NCI-H446 treated with DMSO at 0.1 percent for 48 hours (cell line): ENCODE measurements around the gene ALDH1L2.
"Not testable (repeated sequence)": the region's sequence is repeated elsewhere in the genome, so short reads cannot be mapped to it uniquely, and the experiment has no call there.

Source experiments
- DNase-seq: peaks from one replicate; lab custom pipeline; 2025; lab: John Stamatoyannopoulos, UW

The ALDH1L2 gene

GRCh38 chr12:105084251-105085250 lies at the start of gene ALDH1L2:
Gene ALDH1L2, minus strand, starts transcription at chr12:105084458. Its CDS starts 22 bp downstream, at chr12:105084436.
- peak; percentile 50 for DNase-seq

- no peak for DNase-seq
These were observed 36.3 kb upstream of the ALDH1L2 start for GRCh38 chr12:105120551-105120950.

GRCh38 chr12:105116969-105117368 lies 32.7 kb upstream of the ALDH1L2 start:
- no peak for DNase-seq

GRCh38 chr12:105113094-105113493 lies 28.8 kb upstream of the ALDH1L2 start:
- no peak for DNase-seq

GRCh38 chr12:105110851-105111250 lies 26.6 kb upstream of the ALDH1L2 start:
- no peak for DNase-seq

GRCh38 chr12:105109465-105110212 lies 25.4 kb upstream of the ALDH1L2 start:
- no peak for DNase-seq

GRCh38 chr12:105107494-105108371 lies 23.5 kb upstream of the ALDH1L2 start, which contains the start of gene WASHC4:
Gene WASHC4, plus strand, starts transcription at chr12:105107731. Its CDS starts 70 bp downstream, at chr12:105107801.
- DNase-seq: peak; percentile 74

- DNase-seq: no peak
These were observed 22.9 kb upstream of the ALDH1L2 start for GRCh38 chr12:105107171-105107493.

GRCh38 chr12:105106621-105107020 lies 22.4 kb upstream of the ALDH1L2 start:
- DNase-seq: no peak

- DNase-seq: no peak
These were observed 20.5 kb upstream of the ALDH1L2 start for GRCh38 chr12:105104762-105105161.

- no peak for DNase-seq
These were observed 18.4 kb upstream of the ALDH1L2 start for GRCh38 chr12:105102673-105103072.

GRCh38 chr12:105100998-105101397 lies 16.7 kb upstream of the ALDH1L2 start:
- no peak for DNase-seq

GRCh38 chr12:105100207-105100985 lies 16.1 kb upstream of the ALDH1L2 start:
- DNase-seq: peak; percentile 17

- no peak for DNase-seq
These were observed 15.1 kb upstream of the ALDH1L2 start for GRCh38 chr12:105099356-105099755.

GRCh38 chr12:105095338-105095737 lies 11.1 kb upstream of the ALDH1L2 start:
- DNase-seq: not testable (repeated sequence)

- DNase-seq: no peak
These were observed 8.1 kb upstream of the ALDH1L2 start for GRCh38 chr12:105092336-105092735.

GRCh38 chr12:105091476-105092206 lies 7.4 kb upstream of the ALDH1L2 start:
- no peak for DNase-seq

- DNase-seq: no peak
These were observed 6.1 kb upstream of the ALDH1L2 start for GRCh38 chr12:105090361-105090760.

- DNase-seq: no peak
These were observed 5.6 kb upstream of the ALDH1L2 start for GRCh38 chr12:105089817-105090216.

GRCh38 chr12:105085501-105085900 lies 1.2 kb upstream of the ALDH1L2 start:
- no peak for DNase-seq
